HepG2 (cell line): Measurements from ENCODE around the gene S100A5. TPM values are rescaled to one million over a fixed set of nuclear protein-coding genes. Genes with fewer than 3 reads are reported as not detected.

Source experiments
- ATAC-seq: fragments of 200-7000 bp; cut with Tn5 transposase; 3 replicates; pipeline ENCODE4 v1.9.1; 2020; ENCODE audit warnings: mild to moderate bottlenecking, moderate library complexity
- BruUV-seq: library from RNA; stranded (reverse); fragments of 400-500 nt; replicated peaks from 2 replicates; lab custom pipeline; 2021; lab: Mats Ljungman, UMichigan
- CTCF ChIA-PET: fragments of 300-600 bp; formaldehyde crosslinking; extraction: SDS; loops from one replicate; lab custom pipeline; 2021; ENCODE audit warnings: low total read pairs, inconsistent platforms, low intra/inter-chr PET ratio; lab: Yijun Ruan, JAX
- POLR2A ChIA-PET: fragments of 350-600 bp; sonication (Branson Sonifier 250); formaldehyde crosslinking; loops from one replicate; lab custom pipeline; 2020; ENCODE audit warnings: antibody characterized with exemption, inconsistent platforms; lab: Yijun Ruan, JAX
- DNase-seq: peaks from one replicate; pipeline ENCODE4 v3.0.0-alpha.2; 2015; ENCODE audit warnings: low spot score
- FAIRE-seq: peaks from 3 replicates; lab custom pipeline; 2011; peaks lifted over from hg19 to GRCh38; lab: Jason Lieb, UNC
- H2AFZ ChIP-seq: one replicate; pipeline ENCODE4 v1.6.1; 2011; ENCODE audit warnings: low read length, inconsistent platforms
- H3K27ac ChIP-seq: fragments of 300-600 bp; 3 replicates; pipeline ENCODE4 v1.8.0; 2011; ENCODE audit warnings: mixed run types, mild to moderate bottlenecking, mixed read lengths, low read length, inconsistent platforms; ENCODE audit not compliant: insufficient read depth; ENCODE audit errors: extremely low read length
- H3K27me3 ChIP-seq, 2 experiments: fragments of 200-600 bp in 1 of 2; 2 replicates in 1 of 2; 3 replicates in 1 of 2; pipeline versions ENCODE4 v1.6.0 to v1.8.0; 2011; ENCODE audit warnings: low read length in 2 of 2, mild to moderate bottlenecking in 2 of 2, moderate library complexity in 2 of 2, inconsistent platforms in 1 of 2; ENCODE audit not compliant: insufficient read depth in 2 of 2, control insufficient read depth in 1 of 2
- H3K36me3 ChIP-seq, 2 experiments: fragments of 200-600 bp in 1 of 2; replicated peaks in 1 of 2; 2 replicates in 1 of 2; 3 replicates in 1 of 2; pipeline versions ENCODE4 v1.5.1 to v1.8.0; 2011; ENCODE audit warnings: low read length in 2 of 2, inconsistent platforms in 1 of 2; ENCODE audit not compliant: insufficient read depth in 2 of 2, control insufficient read depth in 1 of 2
- H3K4me1 ChIP-seq: 2 replicates; pipeline ENCODE4 v1.5.1; 2012; ENCODE audit warnings: low read length, inconsistent platforms; ENCODE audit not compliant: insufficient read depth
- H3K4me2 ChIP-seq: 2 replicates; pipeline ENCODE4 v1.6.0; 2011; ENCODE audit warnings: low read depth, low read length, inconsistent platforms
- H3K4me3 ChIP-seq, 3 experiments: fragments of 200-600 bp in 1 of 3; sonication (generic), shearing (Covaris generic) in 1 of 3; replicated peaks in 1 of 3; 2 replicates each; pipeline ENCODE4 v1.5.1; 2011 to 2016; ENCODE audit warnings: low read length in 3 of 3, inconsistent platforms in 2 of 3, low read depth in 2 of 3, mild to moderate bottlenecking in 2 of 3, control low read depth in 1 of 3, mixed read lengths in 1 of 3; ENCODE audit not compliant: insufficient read depth in 1 of 3
- H3K79me2 ChIP-seq: one replicate; pipeline ENCODE4 v1.6.1; 2011; ENCODE audit warnings: low read length, inconsistent platforms; ENCODE audit not compliant: insufficient read depth
- H3K9ac ChIP-seq: 2 replicates; pipeline ENCODE4 v1.6.0; 2011; ENCODE audit warnings: mild to moderate bottlenecking, low read depth, low read length, inconsistent platforms; ENCODE audit not compliant: insufficient read depth
- H3K9me3 ChIP-seq: 2 replicates; pipeline ENCODE4 v1.5.1; 2012; ENCODE audit warnings: mild to moderate bottlenecking, low read length
- H4K20me1 ChIP-seq: 2 replicates; pipeline ENCODE4 v1.6.0; 2011; ENCODE audit warnings: inconsistent platforms, mild to moderate bottlenecking, low read length, moderate library complexity; ENCODE audit not compliant: insufficient read depth
- ATF7-NPFF ChIP-seq: sonication (generic); formaldehyde crosslinking; IDR thresholded peaks from 2 replicates; pipeline ENCODE4 v1.8.1; 2023; ENCODE audit warnings: mild to moderate bottlenecking, low read depth, missing genetic modification reagents, moderate library complexity
- HOXD1 ChIP-seq: sonication (generic); formaldehyde crosslinking; IDR thresholded peaks from 2 replicates; pipeline ENCODE4 v1.5.0; 2020; ENCODE audit warnings: missing genetic modification reagents
- ISL2 ChIP-seq: sonication (generic); formaldehyde crosslinking; IDR thresholded peaks from 2 replicates; pipeline ENCODE4 v1.5.0; 2020; ENCODE audit warnings: missing genetic modification reagents
- MXD1 ChIP-seq: sonication (generic); formaldehyde crosslinking; IDR thresholded peaks from 2 replicates; pipeline ENCODE4 v1.4.0; 2020; ENCODE audit warnings: mild to moderate bottlenecking, missing genetic modification reagents
- SNAI1 ChIP-seq: sonication (generic); formaldehyde crosslinking; IDR thresholded peaks from 2 replicates; pipeline ENCODE4 v1.5.0; 2020; ENCODE audit warnings: mild to moderate bottlenecking, missing genetic modification reagents, borderline replicate concordance
- SP5 ChIP-seq: IDR thresholded peaks from 2 replicates; pipeline ENCODE4 v1.6.1; 2016; ENCODE audit warnings: low read depth, borderline replicate concordance
- ZBTB1 ChIP-seq: sonication (generic); formaldehyde crosslinking; IDR thresholded peaks from 2 replicates; pipeline ENCODE4 v1.4.0; 2020; ENCODE audit warnings: missing genetic modification reagents, borderline replicate concordance
- ZBTB4 ChIP-seq: sonication (generic); formaldehyde crosslinking; IDR thresholded peaks from 2 replicates; pipeline ENCODE4 v1.4.0; 2020; ENCODE audit warnings: missing genetic modification reagents, mild to moderate bottlenecking, borderline replicate concordance
- ZNF235 ChIP-seq: sonication (generic); formaldehyde crosslinking; IDR thresholded peaks from 2 replicates; pipeline ENCODE4 v1.8.1; 2023; ENCODE audit warnings: mild to moderate bottlenecking, missing genetic modification reagents, borderline replicate concordance
- ZNF256 ChIP-seq: sonication (generic); formaldehyde crosslinking; conservative IDR thresholded peaks from 2 replicates; pipeline ENCODE4 v1.4.0; 2020; ENCODE audit warnings: missing genetic modification reagents
- ZNF670 ChIP-seq: sonication (generic); formaldehyde crosslinking; IDR thresholded peaks from 2 replicates; pipeline ENCODE4 v1.8.0; 2022; ENCODE audit warnings: mild to moderate bottlenecking, missing genetic modification reagents, borderline replicate concordance
- ZNF713 ChIP-seq: sonication (generic); formaldehyde crosslinking; IDR thresholded peaks from 2 replicates; pipeline ENCODE4 v1.4.0; 2020; ENCODE audit warnings: mild to moderate bottlenecking, missing genetic modification reagents
- ZNF724P ChIP-seq: sonication (generic); formaldehyde crosslinking; IDR thresholded peaks from 2 replicates; pipeline ENCODE4 v1.8.0; 2022; ENCODE audit warnings: missing genetic modification reagents, borderline replicate concordance
- ZZZ3 ChIP-seq: sonication (generic); formaldehyde crosslinking; IDR thresholded peaks from 2 replicates; pipeline ENCODE4 v1.4.0; 2020; ENCODE audit warnings: missing genetic modification reagents, mild to moderate bottlenecking, borderline replicate concordance
- WGBS: methylation state at CpG from one replicate; pipeline ENCODE4 v1.1.6; 2017; ENCODE audit warnings: low lambda C conversion rate; 5-methylcytosine and 5-hydroxymethylcytosine counted together
- in situ Hi-C: cut with HindIII; loops from 2 replicates; pipeline ENCODE4 v1.10.0; 2017; ENCODE audit warnings: low pct_unique_long_range_greater_than_20kb; ENCODE audit not compliant: extremely low pct_ligation_motif_present
- intact Hi-C: fragments of 100-400 bp; cut with micrococcal nuclease; formaldehyde crosslinking; loops from one replicate; pipeline ENCODE4 v1.10.0; 2022; ENCODE audit not compliant: unreplicated experiment
- polyA plus RNA-seq, 8 experiments: library from polyadenylated mRNA; depleted of rRNA in 3 of 8; stranded (reverse) in 7 of 8; unstranded in 1 of 8; fragments of >200 nt; fragmentation: Illumina TruSeq in 4 of 8; extraction: Trizol in 4 of 8; gene quantifications; 2 replicates each; pipeline versions ENCODE4 v1.2.1 to v1.2.3, GENCODE V29; 2011 to 2016; ENCODE audit warnings: low read depth in 4 of 8, missing spikeins in 1 of 8, mixed read lengths in 1 of 8; ENCODE audit not compliant: insufficient read depth in 1 of 8
- total RNA-seq, 5 experiments: library from RNA; depleted of rRNA; stranded (reverse); fragments of >200 nt; fragmentation: Illumina TruSeq; extraction: Trizol; gene quantifications; 2 replicates each; pipeline ENCODE4 v1.2.3, GENCODE V29; 2016; ENCODE audit warnings: low read depth in 1 of 5

Gene S100A5
- total and polyA plus RNA-seq, 2 of the 13 experiments (the other 11 are each of a cell fraction or from before 2014, with no cell fraction given): not detected

- Histone ChIP-seq H3K27me3 (0 out of 5 replicates have a peak, but pooled peaks cover 1 to 3% of the 10 kb centered on the region in 2 experiments), H3K4me1 (no peaks in the 10 kb centered on the region), H3K9me3 (no peaks in the 10 kb centered on the region), H3K36me3 (no peaks in the 10 kb centered on the region), H2AFZ (no peak overlapping the region), H3K27ac (no peak overlapping the region), H3K9ac (no peak overlapping the region), H3K4me2 (no peak overlapping the region), H3K79me2 (no peaks in the 10 kb centered on the region), H3K4me3 (no peak overlapping the region), H4K20me1 (no peaks in the 10 kb centered on the region)
- BruUV-seq: no TSS peak
- intact Hi-C loops: no loop called here
- ChIA-PET POLR2A (no interaction called here), CTCF (no interaction called here)
- FAIRE-seq (no peak), ATAC-seq (no peak), DNase-seq (no peak)
- WGBS: 89% methylated on average over 1 of the region's 1 CpG
- no peak for TF ChIP-seq ZNF256
- TF ChIP-seq SP5 (CRISPR knock-in tag): no peak
- TF ChIP-seq ZNF713 (CRISPR knock-in tag): no peak
- no peak for TF ChIP-seq HOXD1 (CRISPR knock-in tag)
- no peak for TF ChIP-seq ISL2 (CRISPR knock-in tag)
- TF ChIP-seq SNAI1 (CRISPR knock-in tag): no peak
- TF ChIP-seq ZBTB1 (CRISPR knock-in tag): no peak
- no peak for TF ChIP-seq ZNF235 (CRISPR knock-in tag)
- TF ChIP-seq ZZZ3: no peak
- TF ChIP-seq MXD1: no peak
- TF ChIP-seq ZNF724P: no peak
- TF ChIP-seq ZBTB4: no peak
- TF ChIP-seq ZNF670 (CRISPR knock-in tag): no peak
- TF ChIP-seq ATF7-NPFF (CRISPR knock-in tag): no peak
- in situ Hi-C loops: no loop called here
Observed at GRCh38 chr1:153585006-153585405, 44.3 kb upstream of the S100A5 start.
